GM18526 (cell line): Measurements from ENCODE around the gene PPP1R14C.

Source experiments
- POLR2A ChIP-seq: IDR thresholded peaks from 3 replicates; pipeline ENCODE4 v1.6.1; 2011; ENCODE audit not compliant: insufficient read length; ENCODE audit errors: extremely low read depth

The PPP1R14C gene

GRCh38 chr6:150176659-150177058 lies 33.8 kb downstream of the PPP1R14C start:
- no peak for TF ChIP-seq POLR2A

- no peak for TF ChIP-seq POLR2A
Observed at GRCh38 chr6:150177259-150177951, 34.6 kb downstream of the PPP1R14C start.

- no peak for TF ChIP-seq POLR2A
Observed at GRCh38 chr6:150177952-150178520, 35.2 kb downstream of the PPP1R14C start.

- no peak for TF ChIP-seq POLR2A
Observed at GRCh38 chr6:150179030-150179429, 36.2 kb downstream of the PPP1R14C start.

GRCh38 chr6:150180517-150180916 lies 37.7 kb downstream of the PPP1R14C start:
- no peak for TF ChIP-seq POLR2A

- no peak for TF ChIP-seq POLR2A
Observed at GRCh38 chr6:150182460-150183078, 39.7 kb downstream of the PPP1R14C start.

GRCh38 chr6:150183105-150183504 lies 40.3 kb downstream of the PPP1R14C start:
- TF ChIP-seq POLR2A = no peak

GRCh38 chr6:150183966-150184365 lies 41.1 kb downstream of the PPP1R14C start:
- no peak for TF ChIP-seq POLR2A

- TF ChIP-seq POLR2A = no peak
Observed at GRCh38 chr6:150184850-150185731, 42.2 kb downstream of the PPP1R14C start.

- TF ChIP-seq POLR2A = no peak
Observed at GRCh38 chr6:150185732-150186117, 42.9 kb downstream of the PPP1R14C start.

- no peak for TF ChIP-seq POLR2A
Observed at GRCh38 chr6:150186129-150186898, 43.5 kb downstream of the PPP1R14C start.

GRCh38 chr6:150189122-150189521 lies 46.3 kb downstream of the PPP1R14C start:
- TF ChIP-seq POLR2A = no peak

GRCh38 chr6:150191809-150192208 lies 49.0 kb downstream of the PPP1R14C start:
- TF ChIP-seq POLR2A = no peak

GRCh38 chr6:150194195-150194594 lies 51.4 kb downstream of the PPP1R14C start:
- TF ChIP-seq POLR2A = no peak

- no peak for TF ChIP-seq POLR2A
Observed at GRCh38 chr6:150195996-150196417, 53.2 kb downstream of the PPP1R14C start.
